ENCODE data around the gene PLXNB2.

GRCh38 chr22:50244420-50245213, 62.8 kb downstream of the PLXNB2 start, which contains the start of gene TUBGCP6:
- TF ChIP-seq TAF1 (IDR thresholded peaks at IDR 0.05; ENCODE audit: low read depth) (peak; percentile 56), CTCF (IDR thresholded peaks at IDR 0.05; ENCODE audit: poor library complexity, severe bottlenecking) (peak; percentile 64), POLR2AphosphoS5 (IDR thresholded peaks at IDR 0.05) (peak; percentile 92)

Data from neural cell (in vitro differentiated cells).